OCI-LY7 (cell line): Measurements from ENCODE around the gene VEGFC. TPM values are rescaled to one million over a fixed set of nuclear protein-coding genes. Genes with fewer than 3 reads are reported as not detected.

Experiments
- BruUV-seq: library from RNA; stranded (reverse); fragments of 400-500 nt; replicated peaks from 2 replicates; lab custom pipeline; 2021; lab: Mats Ljungman, UMichigan
- CTCF ChIA-PET: fragments of 300-600 bp; sonication (Branson Sonifier 250); formaldehyde crosslinking; loops from one replicate; lab custom pipeline; 2022; ENCODE audit warnings: antibody characterized with exemption; ENCODE audit not compliant: unreplicated experiment; lab: Charles Lee
- POLR2A ChIA-PET: fragments of 300-600 bp; sonication (Branson Sonifier 250); formaldehyde crosslinking; loops from one replicate; lab custom pipeline; 2022; ENCODE audit warnings: antibody characterized with exemption; lab: Charles Lee
- DNase-seq: peaks from one replicate; pipeline ENCODE4 v3.0.0-alpha.2; 2015; ENCODE audit warnings: low spot score
- H2AFZ ChIP-seq: fragments of 200-600 bp; sonication (generic), shearing (Covaris generic); 2 replicates; pipeline ENCODE4 v1.6.1; 2014; ENCODE audit warnings: mild to moderate bottlenecking, antibody characterized with exemption, low read length, moderate library complexity
- H3K27ac ChIP-seq: fragments of 200-600 bp; sonication (generic); 2 replicates; pipeline ENCODE4 v1.5.1; 2014; ENCODE audit warnings: mixed run types, low read depth, mild to moderate bottlenecking, moderate library complexity, low read length, inconsistent platforms; ENCODE audit not compliant: poor library complexity, severe bottlenecking
- H3K36me3 ChIP-seq: fragments of 200-600 bp; sonication (generic); 2 replicates; pipeline ENCODE4 v1.6.1; 2014; ENCODE audit warnings: mild to moderate bottlenecking, antibody characterized with exemption, low read length, moderate library complexity, mixed read lengths; ENCODE audit not compliant: insufficient read depth
- H3K4me1 ChIP-seq: fragments of 200-600 bp; sonication (generic); 2 replicates; pipeline ENCODE4 v1.5.1; 2014; ENCODE audit warnings: mild to moderate bottlenecking, low read length; ENCODE audit not compliant: insufficient read depth, poor library complexity, severe bottlenecking
- H3K4me2 ChIP-seq: fragments of 200-600 bp; sonication (generic); 2 replicates; pipeline ENCODE4 v1.6.1; 2014; ENCODE audit warnings: mild to moderate bottlenecking, low read length
- H3K4me3 ChIP-seq: fragments of 200-600 bp; sonication (generic); 2 replicates; pipeline ENCODE4 v1.5.1; 2014; ENCODE audit warnings: mild to moderate bottlenecking, low read depth, low read length; ENCODE audit not compliant: poor library complexity, severe bottlenecking
- H3K79me2 ChIP-seq: fragments of 200-600 bp; sonication (generic); 2 replicates; pipeline ENCODE4 v1.6.1; 2016; ENCODE audit warnings: low read depth, mild to moderate bottlenecking, low read length, moderate library complexity, mixed read lengths; ENCODE audit not compliant: insufficient read depth
- H3K9me2 ChIP-seq: fragments of 200-600 bp; sonication (generic); 2 replicates; pipeline ENCODE4 v1.6.1; 2016; ENCODE audit warnings: mild to moderate bottlenecking, low read length, mixed read lengths; ENCODE audit not compliant: insufficient read depth
- H3K9me3 ChIP-seq: fragments of 200-600 bp; sonication (generic); 2 replicates; pipeline ENCODE4 v1.6.1; 2014; ENCODE audit warnings: mild to moderate bottlenecking, mixed run types, low read length, mixed read lengths
- H4K20me1 ChIP-seq: fragments of 200-600 bp; sonication (generic); 2 replicates; pipeline ENCODE4 v1.6.1; 2014; ENCODE audit warnings: mild to moderate bottlenecking, antibody characterized with exemption, low read length, moderate library complexity, mixed read lengths; ENCODE audit not compliant: insufficient read depth
- EZH2phosphoT487 ChIP-seq: fragments of 200-600 bp; sonication (generic); IDR thresholded peaks from 2 replicates; pipeline ENCODE4 v1.6.1; 2018; ENCODE audit warnings: low read depth, borderline replicate concordance, mild to moderate bottlenecking, mixed run types, antibody characterized with exemption, low read length, moderate library complexity, mixed read lengths
- intact Hi-C: fragments of 100-400 bp; cut with micrococcal nuclease; formaldehyde crosslinking; loops from one replicate; pipeline ENCODE4 v1.10.0; 2022; ENCODE audit not compliant: unreplicated experiment
- total RNA-seq, 2 experiments: library from RNA; depleted of rRNA in 1 of 2; stranded (reverse); fragments of >200 nt in 1 of 2; shearing (Covaris generic) in 1 of 2; gene quantifications; 2 replicates each; pipeline ENCODE4 v1.2.3, GENCODE V29; 2014 to 2022
- TF ChIP-seq, protein P1 (sequence below): fragments of 200-600 bp; sonication (generic); conservative IDR thresholded peaks from 2 replicates; pipeline ENCODE4 v1.5.1; 2014; ENCODE audit warnings: mild to moderate bottlenecking, antibody characterized with exemption, low read length, moderate library complexity, mixed read lengths

VEGFC gene
- total RNA-seq, 2 experiments from 2014 or later = not detected

DNA sequence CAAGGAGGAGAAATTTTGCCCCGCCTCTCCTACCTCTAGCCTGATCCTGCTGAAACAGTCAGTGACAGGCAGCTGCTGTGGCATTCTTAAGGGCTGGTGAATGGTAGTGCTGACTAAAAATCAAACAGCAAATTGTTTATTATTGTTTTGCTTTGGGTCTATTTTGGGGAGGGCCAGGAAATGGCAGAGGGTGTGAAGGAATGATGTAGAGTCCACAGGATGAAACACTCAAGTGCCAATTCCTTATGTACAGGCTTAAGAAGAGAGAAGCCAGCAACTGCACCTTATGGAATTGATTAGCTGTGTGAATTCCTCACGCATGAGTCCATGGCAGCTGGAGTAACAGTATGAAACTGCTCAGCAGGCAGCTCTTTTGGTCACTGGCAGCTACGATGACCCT lies 39.7 kb downstream of the VEGFC start:
- no peak for DNase-seq
- CTCF ChIA-PET = no interaction called here
- H3K79me2 ChIP-seq = no peaks in the 10 kb centered on the region
- TF ChIP-seq, protein P1, sequence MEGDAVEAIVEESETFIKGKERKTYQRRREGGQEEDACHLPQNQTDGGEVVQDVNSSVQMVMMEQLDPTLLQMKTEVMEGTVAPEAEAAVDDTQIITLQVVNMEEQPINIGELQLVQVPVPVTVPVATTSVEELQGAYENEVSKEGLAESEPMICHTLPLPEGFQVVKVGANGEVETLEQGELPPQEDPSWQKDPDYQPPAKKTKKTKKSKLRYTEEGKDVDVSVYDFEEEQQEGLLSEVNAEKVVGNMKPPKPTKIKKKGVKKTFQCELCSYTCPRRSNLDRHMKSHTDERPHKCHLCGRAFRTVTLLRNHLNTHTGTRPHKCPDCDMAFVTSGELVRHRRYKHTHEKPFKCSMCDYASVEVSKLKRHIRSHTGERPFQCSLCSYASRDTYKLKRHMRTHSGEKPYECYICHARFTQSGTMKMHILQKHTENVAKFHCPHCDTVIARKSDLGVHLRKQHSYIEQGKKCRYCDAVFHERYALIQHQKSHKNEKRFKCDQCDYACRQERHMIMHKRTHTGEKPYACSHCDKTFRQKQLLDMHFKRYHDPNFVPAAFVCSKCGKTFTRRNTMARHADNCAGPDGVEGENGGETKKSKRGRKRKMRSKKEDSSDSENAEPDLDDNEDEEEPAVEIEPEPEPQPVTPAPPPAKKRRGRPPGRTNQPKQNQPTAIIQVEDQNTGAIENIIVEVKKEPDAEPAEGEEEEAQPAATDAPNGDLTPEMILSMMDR = no peak
- TF ChIP-seq EZH2phosphoT487 = no peak
- intact Hi-C loops = no loop called here
- no peaks in the 10 kb centered on the region for H3K9me3 ChIP-seq
- H3K27ac ChIP-seq = no peak overlapping the region
- BruUV-seq = no TSS peak
- H3K4me3 ChIP-seq = no peak overlapping the region
- H3K9me2 ChIP-seq = no peaks in the 10 kb centered on the region
- H3K4me2 ChIP-seq = no peak overlapping the region
- H2AFZ ChIP-seq = no peak overlapping the region
- POLR2A ChIA-PET = no interaction called here
- H3K36me3 ChIP-seq = no peaks in the 10 kb centered on the region
- H3K4me1 ChIP-seq = no peaks in the 10 kb centered on the region
- H4K20me1 ChIP-seq = no peaks in the 10 kb centered on the region

DNA sequence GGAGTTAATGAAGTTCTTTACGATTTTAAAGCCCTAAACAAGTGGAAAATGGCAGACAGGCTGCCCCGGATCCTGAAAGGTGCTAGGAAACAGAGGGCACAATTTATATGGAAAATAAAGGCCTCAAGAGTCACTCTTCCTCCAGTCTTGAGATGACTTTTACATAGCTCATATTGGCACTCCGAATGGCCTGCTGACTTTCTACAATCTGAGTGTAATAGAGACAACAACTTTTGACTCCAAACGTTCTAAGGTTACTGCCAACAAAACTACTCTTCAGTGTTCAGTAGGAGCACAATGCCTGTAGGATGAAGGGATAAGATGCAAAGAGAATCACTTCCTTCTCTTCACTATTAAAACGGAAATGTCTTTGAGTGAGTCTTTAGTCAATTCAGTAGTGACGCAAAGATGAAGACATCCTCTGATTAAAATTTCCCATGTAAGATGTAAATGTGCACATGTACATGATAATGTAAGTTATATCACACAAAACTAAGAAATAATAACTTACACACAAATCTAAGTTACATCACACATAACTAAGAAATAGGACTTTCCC lies 40.5 kb downstream of the VEGFC start:
- POLR2A ChIA-PET = interaction anchor here (0.7 kb wide), 1 partner anchor 17 kb away, joined by 3 read pairs; no protein-coding TSS in a partner anchor
- H3K79me2 ChIP-seq = no peaks in the 10 kb centered on the region
- no peak overlapping the region for H3K4me2 ChIP-seq
- no TSS peak for BruUV-seq
- no peak for DNase-seq
- no peaks in the 10 kb centered on the region for H3K4me1 ChIP-seq
- H3K9me3 ChIP-seq = no peaks in the 10 kb centered on the region
- intact Hi-C loops = no loop called here
- no peak overlapping the region for H3K27ac ChIP-seq
- no peak overlapping the region for H2AFZ ChIP-seq
- H3K9me2 ChIP-seq = no peaks in the 10 kb centered on the region
- H3K4me3 ChIP-seq = no peak overlapping the region
- H3K36me3 ChIP-seq = no peaks in the 10 kb centered on the region
- no peak for TF ChIP-seq EZH2phosphoT487
- H4K20me1 ChIP-seq = no peaks in the 10 kb centered on the region
- CTCF ChIA-PET = no interaction called here

DNA sequence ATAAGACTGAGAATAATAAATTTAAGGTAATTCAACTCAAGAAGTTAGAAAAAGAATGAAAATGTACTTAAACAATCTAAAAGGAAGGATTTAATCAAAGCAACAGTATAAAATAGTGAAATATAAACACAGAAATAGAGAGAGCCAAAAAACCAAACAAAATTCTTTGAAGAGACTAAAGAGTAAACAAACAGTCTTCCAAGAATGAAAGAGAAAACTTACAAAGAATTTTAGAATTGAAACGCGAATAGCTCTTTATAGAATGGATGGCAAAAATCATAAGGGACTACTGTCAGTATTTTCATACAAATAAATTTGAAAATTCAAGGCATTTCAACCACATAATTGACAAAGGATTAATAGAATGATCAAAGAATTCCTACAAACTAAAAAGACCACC lies 41.7 kb downstream of the VEGFC start:
- intact Hi-C loops = no loop called here
- no peak overlapping the region for H3K4me3 ChIP-seq
- ChIA-PET CTCF (no interaction called here), POLR2A (interaction anchor here (1.3 kb wide), 1 partner anchor 16 kb away, joined by 8 read pairs; no protein-coding TSS in a partner anchor)
- H2AFZ ChIP-seq = no peak overlapping the region
- no peak for TF ChIP-seq EZH2phosphoT487
- no peaks in the 10 kb centered on the region for H3K36me3 ChIP-seq
- H4K20me1 ChIP-seq = no peaks in the 10 kb centered on the region
- H3K27ac ChIP-seq = no peak overlapping the region
- no TSS peak for BruUV-seq
- no peaks in the 10 kb centered on the region for H3K79me2 ChIP-seq
- H3K9me3 ChIP-seq = no peaks in the 10 kb centered on the region
- H3K4me1 ChIP-seq = no peaks in the 10 kb centered on the region
- no peak for DNase-seq
- no peaks in the 10 kb centered on the region for H3K9me2 ChIP-seq
- no peak overlapping the region for H3K4me2 ChIP-seq

DNA sequence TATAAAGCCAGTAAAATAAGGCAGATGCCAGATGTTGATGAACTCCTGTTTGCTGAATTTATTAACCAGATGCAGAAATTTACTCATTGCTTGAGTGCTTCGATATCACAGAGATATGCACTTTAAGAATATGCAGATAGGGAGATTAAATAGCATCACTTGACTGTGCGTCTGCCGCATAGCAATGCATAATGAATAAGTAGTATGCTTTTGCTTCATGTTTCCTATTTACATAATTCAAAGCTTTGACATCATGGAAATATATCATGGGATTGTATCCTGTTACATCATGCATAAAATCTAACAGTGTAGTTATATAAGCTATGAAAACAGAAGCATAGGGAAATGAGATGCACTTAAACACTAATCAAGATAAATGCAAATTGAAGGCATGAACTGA lies 45.9 kb downstream of the VEGFC start:
- Histone ChIP-seq H3K4me2 (no peak overlapping the region), H4K20me1 (no peaks in the 10 kb centered on the region), H3K4me1 (no peaks in the 10 kb centered on the region), H2AFZ (no peak overlapping the region), H3K36me3 (no peaks in the 10 kb centered on the region), H3K9me2 (no peaks in the 10 kb centered on the region), H3K79me2 (no peaks in the 10 kb centered on the region), H3K4me3 (no peak overlapping the region), H3K27ac (no peak overlapping the region), H3K9me3 (no peaks in the 10 kb centered on the region)
- ChIA-PET POLR2A (interaction anchor here (0.6 kb wide), 1 partner anchor 43 kb away, joined by 3 read pairs; no protein-coding TSS in a partner anchor), CTCF (no interaction called here)
- intact Hi-C loops = no loop called here
- TF ChIP-seq, protein P1 = no peak
- TF ChIP-seq EZH2phosphoT487 = no peak
- no TSS peak for BruUV-seq
- no peak for DNase-seq
